SK-N-SH treated with all-trans-retinoic acid at 6 μM for 48 hours (cell line): Measurements from ENCODE around the gene FUT4.

ENCODE experiments used
- ATAC-seq: fragments of 200-7000 bp; cut with Tn5 transposase; 3 replicates; pipeline ENCODE4 v1.9.1; 2020; ENCODE audit warnings: mild to moderate bottlenecking, moderate library complexity
- ARNTL ChIP-seq: fragments of 450-650 bp; formaldehyde crosslinking; IDR thresholded peaks from 2 replicates; pipeline ENCODE4 v1.5.0; 2020; ENCODE audit warnings: low read depth, mild to moderate bottlenecking, moderate library complexity, borderline replicate concordance
- BACH2 ChIP-seq: fragments of 250-450 bp; sonication (Bioruptor Pico); IDR thresholded peaks from 2 replicates; pipeline ENCODE4 v1.9.0; 2021; ENCODE audit warnings: mild to moderate bottlenecking, borderline replicate concordance
- CSDC2 ChIP-seq: fragments of 250-450 bp; sonication (Bioruptor Pico); IDR thresholded peaks from 2 replicates; pipeline ENCODE4 v1.5.0; 2020; ENCODE audit warnings: mild to moderate bottlenecking, moderate library complexity
- CSRNP3 ChIP-seq: fragments of 250-450 bp; sonication (Bioruptor Pico); IDR thresholded peaks from 2 replicates; pipeline ENCODE4 v1.5.1; 2021; ENCODE audit warnings: mild to moderate bottlenecking, moderate library complexity
- ESRRG ChIP-seq: fragments of 250-450 bp; sonication (Bioruptor Pico); IDR thresholded peaks from 2 replicates; pipeline ENCODE4 v1.6.1; 2021; ENCODE audit warnings: mild to moderate bottlenecking
- GLIS3 ChIP-seq: fragments of 250-450 bp; sonication (Bioruptor Pico); IDR thresholded peaks from 2 replicates; pipeline ENCODE4 v1.5.0; 2020; ENCODE audit warnings: mild to moderate bottlenecking, moderate library complexity
- ISL1 ChIP-seq: fragments of 250-450 bp; sonication (Bioruptor Pico); IDR thresholded peaks from 2 replicates; pipeline ENCODE4 v2.1.2; 2022; ENCODE audit warnings: mild to moderate bottlenecking, moderate library complexity
- OSR1 ChIP-seq: fragments of 250-450 bp; sonication (Bioruptor Pico); IDR thresholded peaks from 2 replicates; pipeline ENCODE4 v1.8.0; 2022; ENCODE audit warnings: moderate library complexity, mild to moderate bottlenecking, inconsistent platforms
- PPARA ChIP-seq: fragments of 250-450 bp; sonication (Bioruptor Pico); IDR thresholded peaks from 2 replicates; pipeline ENCODE4 v1.5.0; 2020; ENCODE audit warnings: mild to moderate bottlenecking, borderline replicate concordance
- RARB ChIP-seq: fragments of 250-450 bp; sonication (Bioruptor Pico); IDR thresholded peaks from 2 replicates; pipeline ENCODE4 v1.8.0; 2021; ENCODE audit warnings: mild to moderate bottlenecking, moderate library complexity
- SNAI2 ChIP-seq: fragments of 250-450 bp; sonication (Bioruptor Pico); IDR thresholded peaks from 2 replicates; pipeline ENCODE4 v1.5.0; 2020; ENCODE audit warnings: mild to moderate bottlenecking, moderate library complexity
- TCF4 ChIP-seq: fragments of 250-450 bp; sonication (Bioruptor Pico); IDR thresholded peaks from 2 replicates; pipeline ENCODE4 v1.8.0; 2021; ENCODE audit warnings: mild to moderate bottlenecking, moderate library complexity, borderline replicate concordance
- TOX ChIP-seq: fragments of 250-450 bp; sonication (Bioruptor Pico); IDR thresholded peaks from 2 replicates; pipeline ENCODE4 v1.8.0; 2021; ENCODE audit warnings: mild to moderate bottlenecking, moderate library complexity, borderline replicate concordance
- ZC3H10 ChIP-seq: fragments of 250-450 bp; sonication (Bioruptor Pico); IDR thresholded peaks from 2 replicates; pipeline ENCODE4 v1.5.1; 2021; ENCODE audit warnings: mild to moderate bottlenecking, moderate library complexity
- ZFP3 ChIP-seq: fragments of 250-450 bp; sonication (Bioruptor Pico); IDR thresholded peaks from 2 replicates; pipeline ENCODE4 v1.5.0; 2020; ENCODE audit warnings: mild to moderate bottlenecking, moderate library complexity
- ZNF70 ChIP-seq: fragments of 450-650 bp; formaldehyde crosslinking; IDR thresholded peaks from 2 replicates; pipeline ENCODE4 v1.5.0; 2020; ENCODE audit warnings: mild to moderate bottlenecking, moderate library complexity
- ZNF8 ChIP-seq: fragments of 450-650 bp; formaldehyde crosslinking; IDR thresholded peaks from 2 replicates; pipeline ENCODE4 v1.5.0; 2020; ENCODE audit warnings: mild to moderate bottlenecking, moderate library complexity
- TF ChIP-seq, protein P1 (sequence below): fragments of 250-450 bp; sonication (Bioruptor Pico); IDR thresholded peaks from 2 replicates; pipeline ENCODE4 v1.8.0; 2020; ENCODE audit warnings: mild to moderate bottlenecking, moderate library complexity, borderline replicate concordance
- TF ChIP-seq, protein P2 (sequence below): fragments of 250-450 bp; sonication (Bioruptor Pico); IDR thresholded peaks from 2 replicates; pipeline ENCODE4 v1.5.1; 2020; ENCODE audit warnings: low read depth, mild to moderate bottlenecking, moderate library complexity
- TF ChIP-seq, protein P3 (sequence below): fragments of 250-450 bp; sonication (Bioruptor Pico); IDR thresholded peaks from 2 replicates; pipeline ENCODE4 v1.5.0; 2020; ENCODE audit warnings: mild to moderate bottlenecking, moderate library complexity
- TF ChIP-seq, protein P4 (sequence below): fragments of 250-450 bp; sonication (Bioruptor Pico); IDR thresholded peaks from 2 replicates; pipeline ENCODE4 v1.8.0; 2021; ENCODE audit warnings: low read depth, mild to moderate bottlenecking, moderate library complexity, borderline replicate concordance

Gene FUT4

DNA sequence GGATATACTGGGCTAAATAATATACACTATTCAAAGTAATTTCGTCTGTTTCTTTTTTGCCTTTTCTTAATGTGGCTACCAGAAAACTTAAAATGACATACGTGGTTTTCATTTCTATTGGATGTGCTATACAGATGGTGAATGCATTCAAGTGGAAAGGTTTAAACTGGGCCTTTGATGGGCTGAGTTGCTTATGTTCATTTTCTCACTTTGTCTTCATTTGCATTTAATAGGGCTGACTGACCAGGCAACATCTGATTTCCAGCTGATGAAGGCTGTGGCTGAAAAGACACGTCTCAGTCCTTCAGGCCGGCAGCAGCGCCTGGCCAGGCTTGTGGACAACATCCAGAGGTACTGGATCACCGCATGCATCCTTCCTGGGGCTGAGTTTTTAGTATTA, 51.4 kb downstream of the FUT4 start:
- no peak for ATAC-seq
- no peak for TF ChIP-seq GLIS3 (CRISPR knock-in tag)
- no peak for TF ChIP-seq ARNTL
- TF ChIP-seq ESRRG (CRISPR knock-in tag) = no peak
- no peak for TF ChIP-seq SNAI2 (CRISPR knock-in tag)
- TF ChIP-seq ZFP3 (CRISPR knock-in tag) = no peak
- TF ChIP-seq, protein P1, sequence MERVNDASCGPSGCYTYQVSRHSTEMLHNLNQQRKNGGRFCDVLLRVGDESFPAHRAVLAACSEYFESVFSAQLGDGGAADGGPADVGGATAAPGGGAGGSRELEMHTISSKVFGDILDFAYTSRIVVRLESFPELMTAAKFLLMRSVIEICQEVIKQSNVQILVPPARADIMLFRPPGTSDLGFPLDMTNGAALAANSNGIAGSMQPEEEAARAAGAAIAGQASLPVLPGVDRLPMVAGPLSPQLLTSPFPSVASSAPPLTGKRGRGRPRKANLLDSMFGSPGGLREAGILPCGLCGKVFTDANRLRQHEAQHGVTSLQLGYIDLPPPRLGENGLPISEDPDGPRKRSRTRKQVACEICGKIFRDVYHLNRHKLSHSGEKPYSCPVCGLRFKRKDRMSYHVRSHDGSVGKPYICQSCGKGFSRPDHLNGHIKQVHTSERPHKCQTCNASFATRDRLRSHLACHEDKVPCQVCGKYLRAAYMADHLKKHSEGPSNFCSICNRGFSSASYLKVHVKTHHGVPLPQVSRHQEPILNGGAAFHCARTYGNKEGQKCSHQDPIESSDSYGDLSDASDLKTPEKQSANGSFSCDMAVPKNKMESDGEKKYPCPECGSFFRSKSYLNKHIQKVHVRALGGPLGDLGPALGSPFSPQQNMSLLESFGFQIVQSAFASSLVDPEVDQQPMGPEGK (CRISPR knock-in tag) = no peak
- no peak for TF ChIP-seq TOX (CRISPR knock-in tag)
- no peak for TF ChIP-seq OSR1
- no peak for TF ChIP-seq RARB (CRISPR knock-in tag)
- no peak for TF ChIP-seq BACH2 (CRISPR knock-in tag)
- no peak for TF ChIP-seq ZNF70 (CRISPR knock-in tag)
- no peak for TF ChIP-seq ZNF8 (CRISPR knock-in tag)
- TF ChIP-seq, protein P2, sequence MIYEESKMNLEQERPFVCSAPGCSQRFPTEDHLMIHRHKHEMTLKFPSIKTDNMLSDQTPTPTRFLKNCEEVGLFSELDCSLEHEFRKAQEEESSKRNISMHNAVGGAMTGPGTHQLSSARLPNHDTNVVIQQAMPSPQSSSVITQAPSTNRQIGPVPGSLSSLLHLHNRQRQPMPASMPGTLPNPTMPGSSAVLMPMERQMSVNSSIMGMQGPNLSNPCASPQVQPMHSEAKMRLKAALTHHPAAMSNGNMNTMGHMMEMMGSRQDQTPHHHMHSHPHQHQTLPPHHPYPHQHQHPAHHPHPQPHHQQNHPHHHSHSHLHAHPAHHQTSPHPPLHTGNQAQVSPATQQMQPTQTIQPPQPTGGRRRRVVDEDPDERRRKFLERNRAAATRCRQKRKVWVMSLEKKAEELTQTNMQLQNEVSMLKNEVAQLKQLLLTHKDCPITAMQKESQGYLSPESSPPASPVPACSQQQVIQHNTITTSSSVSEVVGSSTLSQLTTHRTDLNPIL (CRISPR knock-in tag) = no peak
- TF ChIP-seq PPARA (CRISPR knock-in tag) = no peak
- no peak for TF ChIP-seq ISL1 (CRISPR knock-in tag)
- no peak for TF ChIP-seq CSRNP3 (CRISPR knock-in tag)
- TF ChIP-seq, protein P3, sequence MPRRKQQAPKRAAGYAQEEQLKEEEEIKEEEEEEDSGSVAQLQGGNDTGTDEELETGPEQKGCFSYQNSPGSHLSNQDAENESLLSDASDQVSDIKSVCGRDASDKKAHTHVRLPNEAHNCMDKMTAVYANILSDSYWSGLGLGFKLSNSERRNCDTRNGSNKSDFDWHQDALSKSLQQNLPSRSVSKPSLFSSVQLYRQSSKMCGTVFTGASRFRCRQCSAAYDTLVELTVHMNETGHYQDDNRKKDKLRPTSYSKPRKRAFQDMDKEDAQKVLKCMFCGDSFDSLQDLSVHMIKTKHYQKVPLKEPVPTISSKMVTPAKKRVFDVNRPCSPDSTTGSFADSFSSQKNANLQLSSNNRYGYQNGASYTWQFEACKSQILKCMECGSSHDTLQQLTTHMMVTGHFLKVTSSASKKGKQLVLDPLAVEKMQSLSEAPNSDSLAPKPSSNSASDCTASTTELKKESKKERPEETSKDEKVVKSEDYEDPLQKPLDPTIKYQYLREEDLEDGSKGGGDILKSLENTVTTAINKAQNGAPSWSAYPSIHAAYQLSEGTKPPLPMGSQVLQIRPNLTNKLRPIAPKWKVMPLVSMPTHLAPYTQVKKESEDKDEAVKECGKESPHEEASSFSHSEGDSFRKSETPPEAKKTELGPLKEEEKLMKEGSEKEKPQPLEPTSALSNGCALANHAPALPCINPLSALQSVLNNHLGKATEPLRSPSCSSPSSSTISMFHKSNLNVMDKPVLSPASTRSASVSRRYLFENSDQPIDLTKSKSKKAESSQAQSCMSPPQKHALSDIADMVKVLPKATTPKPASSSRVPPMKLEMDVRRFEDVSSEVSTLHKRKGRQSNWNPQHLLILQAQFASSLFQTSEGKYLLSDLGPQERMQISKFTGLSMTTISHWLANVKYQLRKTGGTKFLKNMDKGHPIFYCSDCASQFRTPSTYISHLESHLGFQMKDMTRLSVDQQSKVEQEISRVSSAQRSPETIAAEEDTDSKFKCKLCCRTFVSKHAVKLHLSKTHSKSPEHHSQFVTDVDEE (CRISPR knock-in tag) = no peak
- no peak for TF ChIP-seq CSDC2

DNA sequence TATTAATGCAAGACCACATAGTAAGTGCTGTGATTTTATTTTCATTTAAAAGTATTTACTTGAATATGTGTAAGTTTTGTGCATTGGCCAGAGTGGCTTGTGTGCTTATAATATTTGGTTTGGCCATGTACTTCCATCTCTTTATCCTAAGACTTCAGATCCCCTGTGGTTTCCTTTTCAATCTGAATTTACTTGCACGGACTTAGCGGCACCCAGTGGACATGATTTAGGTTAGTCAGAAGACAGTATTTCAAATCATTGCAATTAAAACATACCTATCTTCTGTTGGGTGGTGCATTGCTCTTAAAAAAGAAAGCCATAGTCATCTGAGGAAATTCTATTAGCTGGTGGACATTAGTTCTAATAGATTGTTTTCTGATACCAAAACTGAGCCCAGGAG, 54.2 kb downstream of the FUT4 start:
- TF ChIP-seq TCF4 = no peak
- TF ChIP-seq ZNF8 (CRISPR knock-in tag) = no peak
- no peak for TF ChIP-seq ZC3H10 (CRISPR knock-in tag)
- no peak for TF ChIP-seq CSDC2
- no peak for TF ChIP-seq BACH2 (CRISPR knock-in tag)
- TF ChIP-seq, protein P1 (CRISPR knock-in tag) = no peak
- TF ChIP-seq, protein P4, sequence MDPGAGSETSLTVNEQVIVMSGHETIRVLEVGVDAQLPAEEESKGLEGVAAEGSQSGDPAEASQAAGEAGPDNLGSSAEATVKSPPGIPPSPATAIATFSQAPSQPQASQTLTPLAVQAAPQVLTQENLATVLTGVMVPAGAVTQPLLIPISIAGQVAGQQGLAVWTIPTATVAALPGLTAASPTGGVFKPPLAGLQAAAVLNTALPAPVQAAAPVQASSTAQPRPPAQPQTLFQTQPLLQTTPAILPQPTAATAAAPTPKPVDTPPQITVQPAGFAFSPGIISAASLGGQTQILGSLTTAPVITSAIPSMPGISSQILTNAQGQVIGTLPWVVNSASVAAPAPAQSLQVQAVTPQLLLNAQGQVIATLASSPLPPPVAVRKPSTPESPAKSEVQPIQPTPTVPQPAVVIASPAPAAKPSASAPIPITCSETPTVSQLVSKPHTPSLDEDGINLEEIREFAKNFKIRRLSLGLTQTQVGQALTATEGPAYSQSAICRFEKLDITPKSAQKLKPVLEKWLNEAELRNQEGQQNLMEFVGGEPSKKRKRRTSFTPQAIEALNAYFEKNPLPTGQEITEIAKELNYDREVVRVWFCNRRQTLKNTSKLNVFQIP (CRISPR knock-in tag) = no peak
- TF ChIP-seq TOX (CRISPR knock-in tag) = no peak
- no peak for TF ChIP-seq PPARA (CRISPR knock-in tag)
- TF ChIP-seq ESRRG (CRISPR knock-in tag) = no peak
- no peak for TF ChIP-seq GLIS3 (CRISPR knock-in tag)
- no peak for ATAC-seq
